Heart left ventricle (tissue), 13 donors: ENCODE measurements around the gene NCAPD2.
"Not testable (repeated sequence)": the region's sequence is repeated elsewhere in the genome, so short reads cannot be mapped to it uniquely, and the experiment has no call there.

Source experiments
- CTCF ChIP-seq, 12 donors: fragments of 200-600 bp; sonication (generic) in 4 of 12; IDR thresholded peaks; one replicate each; pipeline versions ENCODE4 v1.5.0 to v1.8.0; 2018 to 2022; ENCODE audit warnings: antibody characterized with exemption in 12 of 12, mild to moderate bottlenecking in 5 of 12
- POLR2A ChIP-seq, 2 donors: fragments of 450-650 bp; IDR thresholded peaks; one replicate each; pipeline ENCODE4 v1.6.1; 2017; ENCODE audit warnings: antibody characterized with exemption in 2 of 2, mild to moderate bottlenecking in 2 of 2, moderate library complexity in 2 of 2
- donor health status: ischemic (EF 13 %, LVEDD 7.1; RV severe dilation, severe dysfunction).
- donor health status: DM: no; HTN: yes; CAD: no.
- donor health status: DM: no; HTN: no; CAD: no.
- donor health status: ischemic (EF 25% LVEDD 6.9; RV normal size, moderate dysfunction).
- donor health status: ischemic (EF 25% LVEDD 5.7; RV mildly dilated, moderate dysfunction).
- donor health status: ischemic (EF 35%, LVEDD 5.7; RV mildly dilated, moderate dysfunction).
- donor health status: nonischemic (EF 11% LVEDD 7.7; RV severe dilation, severe dysfunction).
- donor health status: DM: yes; HTN: yes; CAD: no.
- donor health status: PGD.
- donor health status: ischemic (EF 29% LVEDD 5.4; RV normal size, mild dysfunction).
- donor health status: nonischemic (EF 23%, LVEDD 6.1; RV moderate dilation, normal function).

DNA sequence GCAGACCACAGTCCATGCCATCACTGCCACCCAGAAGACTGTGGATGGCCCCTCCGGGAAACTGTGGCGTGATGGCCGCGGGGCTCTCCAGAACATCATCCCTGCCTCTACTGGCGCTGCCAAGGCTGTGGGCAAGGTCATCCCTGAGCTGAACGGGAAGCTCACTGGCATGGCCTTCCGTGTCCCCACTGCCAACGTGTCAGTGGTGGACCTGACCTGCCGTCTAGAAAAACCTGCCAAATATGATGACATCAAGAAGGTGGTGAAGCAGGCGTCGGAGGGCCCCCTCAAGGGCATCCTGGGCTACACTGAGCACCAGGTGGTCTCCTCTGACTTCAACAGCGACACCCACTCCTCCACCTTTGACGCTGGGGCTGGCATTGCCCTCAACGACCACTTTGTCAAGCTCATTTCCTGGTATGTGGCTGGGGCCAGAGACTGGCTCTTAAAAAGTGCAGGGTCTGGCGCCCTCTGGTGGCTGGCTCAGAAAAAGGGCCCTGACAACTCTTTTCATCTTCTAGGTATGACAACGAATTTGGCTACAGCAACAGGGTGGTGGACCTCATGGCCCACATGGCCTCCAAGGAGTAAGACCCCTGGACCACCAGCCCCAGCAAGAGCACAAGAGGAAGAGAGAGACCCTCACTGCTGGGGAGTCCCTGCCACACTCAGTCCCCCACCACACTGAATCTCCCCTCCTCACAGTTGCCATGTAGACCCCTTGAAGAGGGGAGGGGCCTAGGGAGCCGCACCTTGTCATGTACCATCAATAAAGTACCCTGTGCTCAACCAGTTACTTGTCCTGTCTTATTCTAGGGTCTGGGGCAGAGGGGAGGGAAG is 43.9 kb downstream of the NCAPD2 start:
- not testable (repeated sequence) for TF ChIP-seq POLR2A (IDR thresholded peaks at IDR 0.05)
- peak; percentile 82 to 95 (median 87) for TF ChIP-seq CTCF (IDR thresholded peaks at IDR 0.05)
